K562 (cell line): ENCODE results near the gene CCDC88A. TPM values are rescaled to one million over a fixed set of nuclear protein-coding genes. Genes with fewer than 3 reads are reported as not detected.

Experiments used
- ARID1B ChIP-seq: fragments of 450-650 bp; IDR thresholded peaks from 2 replicates; pipeline ENCODE4 v1.6.1; 2016; ENCODE audit warnings: antibody characterized with exemption, mild to moderate bottlenecking, inconsistent platforms
- CBX3 ChIP-seq, 2 experiments: IDR thresholded peaks; 1 replicate in 1 of 2; 2 replicates in 1 of 2; pipeline ENCODE4 v1.6.1; 2012; ENCODE audit warnings: inconsistent platforms in 2 of 2, low read length in 2 of 2, borderline replicate concordance in 1 of 2, control low read depth in 1 of 2
- CREB1 ChIP-seq, 2 experiments: sonication (generic) in 1 of 2; formaldehyde crosslinking in 1 of 2; IDR thresholded peaks; 2 replicates each; pipeline versions ENCODE4 v1.6.1 to v1.8.0; 2012 to 2022; ENCODE audit warnings: inconsistent platforms in 1 of 2, mild to moderate bottlenecking in 1 of 2, missing genetic modification reagents in 1 of 2, moderate library complexity in 1 of 2
- E2F3 ChIP-seq: fragments of 250-450 bp; sonication (Bioruptor Pico); IDR thresholded peaks from 2 replicates; pipeline ENCODE4 v1.4.0; 2020; ENCODE audit warnings: mild to moderate bottlenecking
- ERF ChIP-seq: fragments of 450-650 bp; formaldehyde crosslinking; IDR thresholded peaks from 2 replicates; pipeline ENCODE4 v1.4.0; 2020; ENCODE audit warnings: mild to moderate bottlenecking, mixed read lengths
- FOS ChIP-seq: IDR thresholded peaks from 3 replicates; pipeline ENCODE4 v1.6.1; 2011; ENCODE audit not compliant: insufficient read length; ENCODE audit errors: extremely low read depth
- FOSL1 ChIP-seq: fragments of 200-800 bp; sonication (Bioruptor generic); conservative IDR thresholded peaks from 2 replicates; pipeline ENCODE4 v1.6.1; 2016; ENCODE audit warnings: missing genetic modification characterization, missing compliant biosample characterization
- FOXA1 ChIP-seq: fragments of 450-650 bp; IDR thresholded peaks from 2 replicates; pipeline ENCODE4 v1.6.1; 2016; ENCODE audit warnings: mild to moderate bottlenecking, borderline replicate concordance
- ILK ChIP-seq: fragments of 450-650 bp; IDR thresholded peaks from 2 replicates; pipeline ENCODE4 v1.6.1; 2016; ENCODE audit warnings: missing genetic modification characterization, low read depth, mild to moderate bottlenecking, missing compliant biosample characterization, moderate library complexity, borderline replicate concordance
- L3MBTL2 ChIP-seq: fragments of 450-650 bp; IDR thresholded peaks from 2 replicates; pipeline ENCODE4 v1.6.1; 2016; ENCODE audit warnings: mild to moderate bottlenecking, moderate library complexity
- MEIS2 ChIP-seq: fragments of 450-650 bp; IDR thresholded peaks from 2 replicates; pipeline ENCODE4 v1.6.1; 2014; ENCODE audit warnings: mild to moderate bottlenecking; ENCODE audit not compliant: partially characterized antibody
- PYGO2 ChIP-seq: fragments of 450-650 bp; IDR thresholded peaks from 2 replicates; pipeline ENCODE4 v1.6.1; 2016; ENCODE audit warnings: mild to moderate bottlenecking, missing genetic modification characterization, moderate library complexity, missing compliant biosample characterization
- SMARCE1 ChIP-seq: fragments of 450-650 bp; IDR thresholded peaks from 2 replicates; pipeline ENCODE4 v1.7.1; 2016; ENCODE audit warnings: mild to moderate bottlenecking
- SMC3 ChIP-seq: conservative IDR thresholded peaks from 2 replicates; pipeline ENCODE4 v1.6.1; 2011; ENCODE audit warnings: low read depth, low read length, improper control_type of control experiment; ENCODE audit not compliant: insufficient read depth
- SRSF7 ChIP-seq: fragments of 200-400 bp; formaldehyde crosslinking; optimal IDR thresholded peaks from 2 replicates; pipeline ENCODE3; 2017; ENCODE audit warnings: mild to moderate bottlenecking, low read depth, low read length
- ZC3H11A ChIP-seq: IDR thresholded peaks from 2 replicates; pipeline ENCODE4 v1.6.1; 2012; ENCODE audit warnings: low read depth, low read length, improper control_type of control experiment
- ZNF445 ChIP-seq: fragments of 250-450 bp; sonication (Bioruptor Pico); IDR thresholded peaks from 2 replicates; pipeline ENCODE4 v1.4.0; 2020; ENCODE audit warnings: low read depth, mild to moderate bottlenecking, moderate library complexity
- ZNF592 ChIP-seq: fragments of 450-650 bp; IDR thresholded peaks from 2 replicates; pipeline ENCODE4 v1.6.1; 2017; ENCODE audit warnings: antibody characterized with exemption, mild to moderate bottlenecking
- polyA plus RNA-seq, 8 experiments: library from polyadenylated mRNA; depleted of rRNA in 4 of 8; stranded (reverse) in 5 of 8; unstranded in 3 of 8; fragments of >200 nt; fragmentation: Nextera tagmentation in 2 of 8; fragmentation: Illumina TruSeq in 1 of 8; extraction: Ambion mirVana in 2 of 8; extraction: Trizol in 1 of 8; gene quantifications; 2 replicates each; pipeline versions ENCODE4 v1.2.1 to v1.2.3, GENCODE V29; 2011 to 2014; ENCODE audit warnings: inconsistent platforms in 1 of 8, missing spikeins in 1 of 8
- total RNA-seq, 7 experiments: library from RNA; depleted of rRNA in 6 of 7; stranded (reverse); fragments of >200 nt in 6 of 7; fragmentation: Illumina TruSeq in 2 of 7; extraction: Trizol in 2 of 7; gene quantifications; 2 replicates each; pipeline versions ENCODE4 v1.2.1 to v1.2.3, GENCODE V29; 2011 to 2021; ENCODE audit warnings: low replicate concordance in 1 of 7
- TF ChIP-seq, protein P1 (sequence below): sonication (generic); formaldehyde crosslinking; IDR thresholded peaks from 2 replicates; pipeline ENCODE4 v1.5.0; 2020; ENCODE audit warnings: missing genetic modification reagents
- TF ChIP-seq, protein P2 (sequence below), 2 experiments: fragments of 450-650 bp; conservative IDR thresholded peaks; 2 replicates each; pipeline ENCODE4 v1.6.1; 2017; ENCODE audit warnings: mild to moderate bottlenecking in 2 of 2, moderate library complexity in 2 of 2
- TF ChIP-seq, protein P3 (sequence below): fragments of 450-650 bp; formaldehyde crosslinking; IDR thresholded peaks from 2 replicates; pipeline ENCODE4 v1.4.0; 2020; ENCODE audit warnings: mild to moderate bottlenecking, moderate library complexity

CCDC88A gene
- total and polyA plus RNA-seq, 9 of the 15 experiments (the other 6 are each of a cell fraction or from before 2014, with no cell fraction given), result 29.3 to 102 (median 55.6) TPM

DNA sequence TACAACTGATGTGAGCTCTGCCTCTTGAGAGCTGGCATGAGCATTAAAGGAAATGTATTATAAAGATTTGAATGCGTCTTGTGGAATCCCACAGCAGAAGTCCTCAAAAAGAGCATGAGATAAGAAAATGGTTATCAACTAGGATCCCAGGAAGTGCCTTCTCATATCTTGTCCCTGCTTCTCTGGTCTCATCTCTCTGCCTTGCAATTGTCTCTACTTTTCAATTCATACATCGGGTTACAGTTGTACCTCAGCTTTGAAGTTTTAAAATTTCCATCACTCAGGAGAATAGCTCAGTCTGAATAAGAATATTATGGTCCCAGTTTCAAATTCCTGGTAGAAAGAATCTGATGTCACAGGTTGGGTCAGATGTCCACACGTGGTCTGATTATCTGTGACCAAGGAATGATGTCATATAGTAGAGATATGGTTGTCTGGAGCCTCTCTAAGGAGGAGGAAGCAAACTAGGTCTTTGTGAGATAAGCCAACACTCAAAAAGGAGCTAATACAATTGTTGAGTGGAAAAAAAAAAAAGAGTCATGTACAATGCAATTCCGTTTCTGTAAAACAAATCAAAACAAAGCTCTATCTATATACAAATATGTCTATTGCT is 21.7 kb upstream of the CCDC88A start (continued):
- TF ChIP-seq, protein P1, sequence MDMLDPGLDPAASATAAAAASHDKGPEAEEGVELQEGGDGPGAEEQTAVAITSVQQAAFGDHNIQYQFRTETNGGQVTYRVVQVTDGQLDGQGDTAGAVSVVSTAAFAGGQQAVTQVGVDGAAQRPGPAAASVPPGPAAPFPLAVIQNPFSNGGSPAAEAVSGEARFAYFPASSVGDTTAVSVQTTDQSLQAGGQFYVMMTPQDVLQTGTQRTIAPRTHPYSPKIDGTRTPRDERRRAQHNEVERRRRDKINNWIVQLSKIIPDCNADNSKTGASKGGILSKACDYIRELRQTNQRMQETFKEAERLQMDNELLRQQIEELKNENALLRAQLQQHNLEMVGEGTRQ (CRISPR knock-in tag), result peak; percentile 63
- TF ChIP-seq SRSF7 (no peak), MEIS2 (no peak), ERF (CRISPR knock-in tag) (no peak), FOXA1 (no peak), ARID1B (peak; percentile 22; the same call in 1 of the 2 replicates), SMARCE1 (peak; percentile 43; the same call in 1 of the 2 replicates), FOS (no peak), PYGO2 (no peak), CBX3 (IDR thresholded peaks at IDR 0.05; ENCODE audit: borderline replicate concordance in 1 of 2, low read length in 2 of 2) (no peak), ZNF592 (no peak), ZNF445 (CRISPR knock-in tag) (no peak), FOSL1 (tag) (peak; percentile 60), CREB1 (IDR thresholded peaks at IDR 0.05) (peak; percentile 30; the same call in 1 of the 2 replicates), CREB1 (CRISPR knock-in tag; IDR thresholded peaks at IDR 0.05) (no peak), SMC3 (no peak), ZC3H11A (no peak), E2F3 (no peak), L3MBTL2 (peak; percentile 35; the same call in 1 of the 2 replicates), ILK (tag) (no peak)
- TF ChIP-seq, protein P2, sequence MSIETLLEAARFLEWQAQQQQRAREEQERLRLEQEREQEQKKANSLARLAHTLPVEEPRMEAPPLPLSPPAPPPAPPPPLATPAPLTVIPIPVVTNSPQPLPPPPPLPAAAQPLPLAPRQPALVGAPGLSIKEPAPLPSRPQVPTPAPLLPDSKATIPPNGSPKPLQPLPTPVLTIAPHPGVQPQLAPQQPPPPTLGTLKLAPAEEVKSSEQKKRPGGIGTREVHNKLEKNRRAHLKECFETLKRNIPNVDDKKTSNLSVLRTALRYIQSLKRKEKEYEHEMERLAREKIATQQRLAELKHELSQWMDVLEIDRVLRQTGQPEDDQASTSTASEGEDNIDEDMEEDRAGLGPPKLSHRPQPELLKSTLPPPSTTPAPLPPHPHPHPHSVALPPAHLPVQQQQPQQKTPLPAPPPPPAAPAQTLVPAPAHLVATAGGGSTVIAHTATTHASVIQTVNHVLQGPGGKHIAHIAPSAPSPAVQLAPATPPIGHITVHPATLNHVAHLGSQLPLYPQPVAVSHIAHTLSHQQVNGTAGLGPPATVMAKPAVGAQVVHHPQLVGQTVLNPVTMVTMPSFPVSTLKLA (conservative IDR thresholded peaks at IDR 0.05), result 0 out of 4 replicates have a peak, but pooled peaks of 1 of the 2 experiments have one; percentile 30
- TF ChIP-seq, protein P3, sequence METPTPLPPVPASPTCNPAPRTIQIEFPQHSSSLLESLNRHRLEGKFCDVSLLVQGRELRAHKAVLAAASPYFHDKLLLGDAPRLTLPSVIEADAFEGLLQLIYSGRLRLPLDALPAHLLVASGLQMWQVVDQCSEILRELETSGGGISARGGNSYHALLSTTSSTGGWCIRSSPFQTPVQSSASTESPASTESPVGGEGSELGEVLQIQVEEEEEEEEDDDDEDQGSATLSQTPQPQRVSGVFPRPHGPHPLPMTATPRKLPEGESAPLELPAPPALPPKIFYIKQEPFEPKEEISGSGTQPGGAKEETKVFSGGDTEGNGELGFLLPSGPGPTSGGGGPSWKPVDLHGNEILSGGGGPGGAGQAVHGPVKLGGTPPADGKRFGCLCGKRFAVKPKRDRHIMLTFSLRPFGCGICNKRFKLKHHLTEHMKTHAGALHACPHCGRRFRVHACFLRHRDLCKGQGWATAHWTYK (CRISPR knock-in tag), result 0 out of 2 replicates have a peak, but pooled peaks have one; percentile 26
